GM18526 (cell line): ENCODE data around the gene CFAP74.

ENCODE experiments used
- POLR2A ChIP-seq: IDR thresholded peaks from 3 replicates; pipeline ENCODE4 v1.6.1; 2011; ENCODE audit not compliant: insufficient read length; ENCODE audit errors: extremely low read depth

Gene CFAP74

DNA sequence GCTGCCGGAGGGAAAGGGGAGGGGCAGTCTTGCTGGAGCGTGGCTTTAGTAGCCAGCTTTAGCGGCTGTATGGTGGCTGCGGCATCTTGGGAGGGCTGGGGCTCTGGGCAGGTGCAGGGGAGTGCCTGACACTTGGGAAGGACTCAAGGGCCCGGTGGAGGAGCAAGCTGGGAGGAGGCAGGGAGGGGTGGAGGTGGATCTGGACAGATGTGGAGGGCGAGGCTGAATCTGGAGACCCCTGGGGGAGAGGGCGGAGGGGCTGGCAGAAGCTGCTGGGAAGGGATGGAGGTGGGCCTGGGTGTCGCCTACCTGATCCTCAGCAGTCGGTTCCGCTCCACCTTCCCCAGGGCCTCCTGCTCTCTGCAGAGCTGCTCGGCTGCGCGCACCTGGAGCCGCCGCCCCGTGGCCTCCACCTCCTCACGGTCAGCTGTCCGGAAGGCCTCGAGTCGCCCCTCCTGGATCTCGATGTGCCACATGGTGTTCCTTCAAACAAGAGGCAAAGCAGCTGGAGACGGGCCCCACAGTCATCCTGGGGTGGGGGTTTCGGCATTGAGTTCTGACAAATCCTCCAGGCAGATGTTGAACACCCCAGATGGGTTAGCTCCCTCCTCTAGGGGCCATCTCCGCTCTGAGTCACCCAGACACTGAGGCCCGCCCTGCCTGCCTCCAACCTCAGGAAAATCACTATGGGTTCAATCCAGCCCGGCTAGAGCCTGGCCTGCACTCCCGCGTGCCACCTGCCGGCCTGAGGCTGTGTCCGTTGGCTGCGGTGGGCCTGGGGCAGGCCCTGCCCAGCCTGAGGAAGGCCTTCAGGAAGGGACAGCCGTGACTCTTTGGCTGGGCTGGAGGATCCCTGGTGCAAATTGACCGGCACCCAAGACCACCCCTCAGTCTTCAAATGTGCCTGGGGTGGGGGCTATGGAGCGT is 29.6 kb downstream of the CFAP74 start:
- TF ChIP-seq POLR2A: no peak

DNA sequence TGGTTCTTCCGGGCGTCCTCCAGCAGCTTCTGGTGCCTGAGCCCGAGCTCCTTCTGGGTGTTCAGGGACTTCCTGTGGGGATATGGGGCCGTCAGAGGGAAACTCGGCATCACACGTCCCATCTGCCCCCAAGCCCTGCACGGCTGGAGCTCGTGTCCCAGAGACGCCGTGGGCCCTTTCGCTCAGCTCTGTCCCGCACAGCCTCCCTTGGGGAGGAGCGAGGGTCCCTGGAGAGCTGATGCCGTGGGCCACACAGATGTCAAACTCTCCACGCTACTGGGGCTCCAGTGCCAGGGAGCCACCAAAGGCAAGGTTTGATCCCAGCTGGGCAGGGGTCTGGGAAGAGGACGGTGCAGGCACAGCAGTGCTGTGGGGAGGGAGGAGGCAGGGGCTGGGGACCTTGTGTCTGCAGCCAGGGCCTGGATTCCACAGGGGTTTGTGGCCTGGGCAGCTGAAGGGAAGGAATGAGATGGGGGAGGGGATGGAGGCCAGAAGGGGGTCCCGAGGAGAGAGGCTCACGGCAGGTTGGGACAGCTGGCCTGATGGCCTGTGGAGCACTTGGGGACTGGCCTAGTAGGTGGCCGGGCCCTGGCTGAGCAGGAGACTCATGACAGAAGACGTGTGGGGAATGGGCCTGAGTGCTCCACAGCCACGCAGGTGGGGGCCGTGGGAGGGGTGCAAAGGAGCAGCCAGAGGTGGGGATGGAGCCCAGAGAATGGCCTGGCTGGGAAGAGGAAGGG is 30.4 kb downstream of the CFAP74 start:
- TF ChIP-seq POLR2A: no peak

DNA sequence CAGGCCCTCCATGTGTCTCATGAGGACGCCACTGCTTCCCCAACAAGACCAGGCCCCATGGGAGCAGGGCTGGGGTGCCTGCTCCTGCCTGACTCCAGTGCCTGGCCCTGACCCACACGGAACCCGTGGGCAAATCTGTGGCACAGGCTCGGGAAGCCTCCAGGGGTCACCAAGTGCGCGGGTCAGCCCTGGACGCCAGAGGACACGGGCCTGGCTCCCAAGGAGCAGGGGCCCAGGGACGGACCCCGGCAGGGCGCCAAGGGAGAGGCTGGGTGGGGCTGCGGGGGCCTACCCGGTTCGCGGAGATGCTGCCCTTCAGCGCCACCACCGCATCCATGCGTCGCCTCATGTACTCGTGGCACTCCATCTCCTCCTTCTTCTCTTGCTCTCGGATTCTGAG is 31.9 kb downstream of the CFAP74 start:
- TF ChIP-seq POLR2A: no peak

DNA sequence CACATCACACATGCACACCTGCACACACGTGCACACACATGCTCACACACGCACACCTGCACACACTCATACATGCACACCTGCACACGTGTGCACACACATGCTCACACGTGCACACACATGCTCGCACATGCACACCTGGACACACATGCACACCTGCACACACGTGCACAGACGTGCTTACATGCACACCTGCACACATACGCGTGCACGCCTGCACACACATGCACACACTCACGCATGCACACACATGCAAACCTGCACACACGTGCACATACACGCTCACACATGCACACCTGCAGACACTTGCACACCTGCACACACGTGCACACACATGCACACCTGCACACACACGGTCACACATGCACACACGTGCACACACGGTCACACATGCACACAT is 32.6 kb downstream of the CFAP74 start:
- TF ChIP-seq POLR2A: no peak

DNA sequence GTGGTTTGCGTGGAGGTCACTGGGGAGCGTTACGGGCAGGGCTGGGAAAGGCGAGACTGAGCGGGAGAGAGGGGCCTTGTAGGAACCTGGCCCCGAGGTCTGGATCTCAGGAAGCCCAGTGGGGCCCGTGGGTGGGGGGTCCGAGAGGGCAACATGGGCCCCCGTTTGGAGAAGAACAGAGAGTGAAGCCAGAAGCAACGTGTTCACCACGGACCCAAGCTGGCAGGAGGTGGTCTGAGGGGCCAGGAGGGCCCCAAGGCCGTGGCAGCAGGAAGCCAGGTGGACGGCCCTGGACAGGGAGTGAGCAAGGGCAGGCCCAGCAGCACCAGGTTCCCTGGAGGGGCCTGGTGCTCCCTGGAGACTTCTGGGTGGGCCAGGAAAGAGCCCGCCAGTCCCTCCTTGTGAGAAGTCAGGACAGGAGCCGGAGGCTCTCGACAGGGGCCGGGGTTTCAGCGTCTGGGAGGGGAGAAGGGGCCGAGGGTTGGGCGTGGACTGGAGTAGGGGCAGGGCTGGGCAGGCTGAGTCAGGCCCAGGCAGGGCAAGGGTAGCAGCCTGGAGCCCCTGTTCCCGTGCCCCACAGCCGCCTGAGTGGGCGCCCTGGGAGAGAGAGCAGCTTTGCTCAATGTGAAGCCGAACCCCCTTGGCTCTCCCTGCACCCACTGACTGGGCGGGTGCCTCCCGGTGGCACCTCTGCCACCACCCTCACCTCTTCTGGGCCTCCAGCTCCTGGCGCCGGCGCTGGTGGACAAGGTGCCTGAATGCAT is 33.5 kb downstream of the CFAP74 start:
- no peak for TF ChIP-seq POLR2A

DNA sequence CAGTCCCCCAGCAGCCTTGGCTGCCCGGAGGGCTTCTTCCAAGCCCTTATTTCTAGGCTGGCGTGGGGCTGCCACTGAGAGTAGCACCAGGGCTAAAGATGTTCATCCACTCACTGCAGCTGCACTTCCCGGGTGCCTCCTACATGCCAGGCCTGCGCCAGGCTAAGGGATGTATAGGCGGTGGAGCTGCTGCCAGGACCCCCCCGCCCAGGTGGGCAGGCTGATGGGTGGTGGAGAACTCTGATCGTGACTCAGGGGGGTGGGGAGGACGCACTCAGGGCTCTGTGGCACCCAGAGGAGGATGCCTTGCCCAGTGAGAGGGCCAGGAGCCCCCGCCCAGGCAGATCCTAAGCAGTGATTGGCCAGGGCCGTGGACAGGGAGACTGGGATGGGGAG is 34.1 kb downstream of the CFAP74 start:
- no peak for TF ChIP-seq POLR2A

DNA sequence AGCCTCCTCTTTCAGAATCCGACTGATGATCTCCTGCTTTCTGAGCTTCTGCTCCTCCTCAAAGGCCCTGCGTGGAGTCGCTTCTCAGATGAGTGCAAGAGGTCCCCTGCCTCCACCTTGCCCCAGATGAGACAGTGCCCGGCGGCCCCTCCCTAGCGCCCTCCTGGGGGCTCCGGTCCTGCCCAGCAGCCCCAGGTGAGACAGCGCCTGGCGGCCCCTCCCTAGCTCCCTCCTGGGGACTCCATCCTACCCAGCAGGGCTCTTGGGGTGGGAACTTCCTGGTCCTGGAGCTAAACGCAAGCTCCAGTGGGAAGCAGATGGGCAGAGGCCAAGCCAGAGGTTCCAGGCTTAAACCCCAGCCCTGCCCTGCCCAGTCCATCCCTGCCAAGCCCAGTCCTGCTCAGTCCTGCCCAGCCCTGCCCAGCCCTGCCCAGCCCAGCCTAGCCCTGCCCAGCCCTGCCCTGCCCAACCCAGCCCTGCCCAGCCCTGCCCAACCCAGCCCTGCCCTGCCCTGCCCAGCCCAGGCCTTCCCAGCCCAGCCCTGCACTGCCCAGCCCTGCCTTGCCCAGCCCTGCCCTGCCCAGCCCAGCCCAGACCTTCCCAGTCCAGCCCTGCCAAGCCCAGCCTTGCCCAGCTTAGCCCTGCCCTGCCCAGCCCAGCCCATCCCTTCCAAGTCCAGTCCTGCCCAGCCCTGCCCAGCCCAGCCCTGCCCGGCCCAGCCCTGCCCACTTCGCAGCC is 34.6 kb downstream of the CFAP74 start:
- no peak for TF ChIP-seq POLR2A

DNA sequence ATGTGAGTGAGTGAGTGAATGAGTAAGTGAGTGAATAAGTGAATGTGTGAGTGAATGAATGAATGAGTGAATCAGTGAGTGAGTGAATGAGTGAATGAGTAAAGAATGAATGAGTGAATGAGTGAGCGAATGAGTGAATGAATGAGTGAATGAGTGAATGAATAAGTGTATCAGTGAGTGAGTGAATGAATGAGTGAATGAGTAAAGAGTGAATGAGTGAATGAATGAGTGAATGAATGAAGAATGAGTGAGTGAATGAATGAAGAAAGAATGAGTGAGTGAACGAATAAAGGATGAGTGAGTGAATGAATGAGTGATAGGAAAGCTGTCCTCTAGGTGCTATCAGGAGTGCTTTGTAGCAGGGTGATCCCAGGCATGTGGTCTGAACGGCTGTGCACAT is 35.7 kb downstream of the CFAP74 start:
- TF ChIP-seq POLR2A: no peak

DNA sequence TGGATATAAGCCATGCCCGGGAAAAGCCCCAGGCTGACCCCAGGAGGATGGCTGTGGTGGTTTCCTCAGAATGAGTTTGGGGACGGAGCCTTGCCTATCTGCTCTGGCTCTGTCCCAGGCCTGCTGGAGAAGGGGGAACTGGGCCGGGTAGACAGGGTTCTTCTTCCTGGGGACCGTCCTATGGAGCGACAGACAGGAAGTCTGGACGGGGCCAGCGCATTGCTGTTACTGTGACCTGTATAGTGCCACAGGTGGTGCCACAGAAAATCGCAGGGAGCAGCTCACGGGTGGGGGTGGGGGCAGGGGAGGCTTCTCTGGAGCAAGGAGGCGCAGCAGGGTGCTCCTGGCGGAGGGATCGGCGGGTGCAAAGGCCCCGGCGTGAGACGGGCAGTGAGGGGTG is 36.4 kb downstream of the CFAP74 start:
- no peak for TF ChIP-seq POLR2A

DNA sequence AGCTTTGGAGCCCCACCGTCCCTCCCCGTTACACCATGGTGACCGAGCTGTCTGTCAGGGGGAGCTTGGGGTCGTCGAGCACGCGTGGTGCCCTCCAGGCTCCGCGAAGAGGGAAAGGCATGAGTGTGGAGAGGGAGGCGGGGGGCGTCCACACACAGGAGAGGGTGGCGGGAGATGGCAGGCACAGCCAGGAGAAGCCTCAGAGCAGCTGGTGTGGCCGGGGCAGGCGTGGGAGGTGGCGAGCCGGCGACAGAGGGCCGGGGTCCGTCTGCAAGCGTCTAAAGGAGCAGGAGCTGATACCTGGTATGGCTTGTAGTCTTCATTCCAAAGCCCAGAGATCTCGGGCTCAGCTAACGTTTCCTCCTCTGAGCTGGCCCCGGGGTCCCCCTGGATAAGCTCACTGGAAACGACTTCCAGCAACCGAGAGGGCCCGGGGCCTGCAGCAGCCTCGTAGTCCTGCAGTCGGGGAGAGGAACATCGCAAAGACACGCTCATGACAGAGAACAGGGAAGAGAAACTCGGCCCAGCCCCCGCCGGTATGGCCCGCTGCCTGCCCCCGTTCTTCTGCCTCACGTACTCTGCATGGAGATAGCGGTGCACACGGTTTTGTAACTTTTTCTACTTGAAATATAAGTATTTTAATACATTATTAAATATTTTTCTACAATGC is 37.4 kb downstream of the CFAP74 start:
- no peak for TF ChIP-seq POLR2A

DNA sequence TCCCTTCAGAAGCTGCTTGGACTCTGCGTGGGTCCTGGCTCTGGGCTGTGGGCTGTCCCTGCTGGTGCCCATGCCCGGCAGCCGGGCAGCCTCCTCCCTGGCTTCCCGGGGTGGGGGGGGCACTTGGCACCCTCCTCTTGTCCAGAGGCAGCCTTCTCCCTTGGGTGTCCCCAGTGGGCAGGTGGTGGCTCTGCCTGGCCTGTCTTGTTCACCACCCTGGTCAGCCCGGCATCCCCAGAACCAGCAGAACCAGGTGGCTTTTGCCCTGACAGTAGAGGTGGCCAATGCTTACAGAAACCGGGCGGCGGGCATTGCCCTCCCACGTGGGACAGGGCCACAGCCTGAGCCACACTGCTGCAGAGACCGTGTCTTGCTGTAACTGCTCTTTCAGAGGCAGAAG is 38.0 kb downstream of the CFAP74 start:
- no peak for TF ChIP-seq POLR2A

DNA sequence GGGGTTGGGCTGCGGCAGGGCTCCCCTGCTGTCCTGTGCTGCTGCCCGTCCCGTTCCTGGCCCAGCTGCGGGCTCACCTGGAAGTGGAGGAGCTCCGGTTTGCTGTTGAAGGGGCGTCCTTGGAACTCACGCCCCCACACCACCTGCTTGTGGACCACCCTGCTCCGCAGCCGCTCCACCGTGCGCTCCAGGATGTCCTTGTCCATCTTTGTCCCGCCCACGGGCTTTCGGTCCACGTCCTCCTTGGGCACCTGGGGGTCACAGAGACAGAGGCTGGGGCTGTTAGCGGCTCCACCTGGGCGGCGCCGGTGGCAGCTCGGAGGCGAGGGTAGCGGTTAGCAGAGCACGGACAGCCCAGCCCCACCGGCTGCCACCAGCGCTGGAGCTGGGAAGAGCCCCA is 38.8 kb downstream of the CFAP74 start:
- no peak for TF ChIP-seq POLR2A

DNA sequence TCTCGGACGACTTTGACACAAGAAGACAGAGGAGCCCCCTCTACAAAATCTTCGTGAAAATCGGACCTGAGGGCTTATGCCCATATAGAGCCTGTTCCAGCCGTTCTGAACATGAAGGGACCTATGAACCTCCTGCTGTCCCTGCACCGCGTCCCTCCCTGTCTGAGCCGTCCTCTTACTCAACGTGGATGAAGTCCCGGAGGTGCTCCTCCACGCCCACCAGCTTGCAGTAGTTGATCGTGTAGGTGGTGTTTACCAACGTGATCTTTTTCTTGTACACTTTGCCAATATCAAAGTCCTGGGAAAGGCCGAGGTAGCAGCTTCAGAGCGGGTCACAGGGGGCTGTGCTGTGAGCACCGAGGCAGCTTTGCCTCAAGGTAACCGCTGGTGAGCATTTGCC is 40.0 kb downstream of the CFAP74 start:
- TF ChIP-seq POLR2A: no peak

DNA sequence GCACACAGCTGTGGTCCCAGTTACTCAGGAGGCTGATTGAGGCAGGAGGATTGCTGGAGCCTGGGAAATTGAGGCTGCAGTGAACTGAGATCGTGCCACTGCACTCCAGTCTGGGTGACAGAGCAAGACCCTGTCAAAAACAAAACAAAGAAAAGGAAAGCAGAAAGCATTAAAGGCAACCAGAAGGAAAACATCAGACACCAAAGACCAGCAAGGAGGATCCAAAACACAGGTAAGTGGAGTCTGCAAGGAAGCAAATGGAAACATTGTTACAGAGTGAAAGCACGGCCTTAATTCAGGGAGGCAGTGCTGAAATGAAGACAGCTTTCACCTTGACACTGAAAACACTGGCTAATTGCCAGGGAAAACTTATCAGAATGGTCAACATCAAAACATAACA is 40.8 kb downstream of the CFAP74 start:
- TF ChIP-seq POLR2A: no peak
